ENCODE measurements around the gene NUP37.

The NUP37 gene

GRCh38 chr12:102024765-102025164 is 95.1 kb downstream of the NUP37 start:
- DNase-seq = no peak

- DNase-seq = no peak
These were observed 96.5 kb downstream of the NUP37 start for GRCh38 chr12:102023343-102023930.
